Gastroesophageal sphincter (tissue), 3 donors: ENCODE data around the gene GADL1.

Source experiments
- POLR2A ChIP-seq, 2 donors: fragments of 450-650 bp; IDR thresholded peaks; one replicate each; pipeline ENCODE4 v1.6.1; 2017; ENCODE audit warnings: antibody characterized with exemption in 2 of 2, mild to moderate bottlenecking in 2 of 2, moderate library complexity in 1 of 2
- TF ChIP-seq, protein P1 (sequence below), 4 experiments: fragments of 200-600 bp in 2 of 4; fragments of 450-650 bp in 2 of 4; sonication (generic) in 1 of 4; IDR thresholded peaks; one replicate each; pipeline ENCODE4 v1.5.1; 2017 to 2019; ENCODE audit warnings: antibody characterized with exemption in 4 of 4, mild to moderate bottlenecking in 2 of 4, moderate library complexity in 2 of 4

GRCh38 chr3:30696896-30697295, 197.6 kb downstream of the GADL1 start:
- TF ChIP-seq, protein P1, sequence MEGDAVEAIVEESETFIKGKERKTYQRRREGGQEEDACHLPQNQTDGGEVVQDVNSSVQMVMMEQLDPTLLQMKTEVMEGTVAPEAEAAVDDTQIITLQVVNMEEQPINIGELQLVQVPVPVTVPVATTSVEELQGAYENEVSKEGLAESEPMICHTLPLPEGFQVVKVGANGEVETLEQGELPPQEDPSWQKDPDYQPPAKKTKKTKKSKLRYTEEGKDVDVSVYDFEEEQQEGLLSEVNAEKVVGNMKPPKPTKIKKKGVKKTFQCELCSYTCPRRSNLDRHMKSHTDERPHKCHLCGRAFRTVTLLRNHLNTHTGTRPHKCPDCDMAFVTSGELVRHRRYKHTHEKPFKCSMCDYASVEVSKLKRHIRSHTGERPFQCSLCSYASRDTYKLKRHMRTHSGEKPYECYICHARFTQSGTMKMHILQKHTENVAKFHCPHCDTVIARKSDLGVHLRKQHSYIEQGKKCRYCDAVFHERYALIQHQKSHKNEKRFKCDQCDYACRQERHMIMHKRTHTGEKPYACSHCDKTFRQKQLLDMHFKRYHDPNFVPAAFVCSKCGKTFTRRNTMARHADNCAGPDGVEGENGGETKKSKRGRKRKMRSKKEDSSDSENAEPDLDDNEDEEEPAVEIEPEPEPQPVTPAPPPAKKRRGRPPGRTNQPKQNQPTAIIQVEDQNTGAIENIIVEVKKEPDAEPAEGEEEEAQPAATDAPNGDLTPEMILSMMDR (IDR thresholded peaks at IDR 0.05), result no peak
- no peak for TF ChIP-seq POLR2A (IDR thresholded peaks at IDR 0.05)
